IgD-negative memory B cell (primary cell): ENCODE measurements around the gene MPHOSPH8. TPM values are rescaled to one million over a fixed set of nuclear protein-coding genes. Genes with fewer than 3 reads are reported as not detected.
"Not testable (repeated sequence)": the region's sequence is repeated elsewhere in the genome, so short reads cannot be mapped to it uniquely, and the experiment has no call there.

Experiments
- H3K27ac Mint-ChIP-seq, 3 donors: one replicate each; pipeline ENCODE4 v1.8.0; 2020 to 2022; ENCODE audit warnings: mild to moderate bottlenecking in 3 of 3, mixed read lengths in 3 of 3, moderate library complexity in 1 of 3
- H3K27me3 Mint-ChIP-seq: one replicate; pipeline ENCODE4 v1.8.0; 2021; ENCODE audit warnings: mixed read lengths
- H3K36me3 Mint-ChIP-seq: one replicate; pipeline ENCODE4 v1.8.0; 2020; ENCODE audit warnings: mild to moderate bottlenecking, mixed read lengths
- H3K4me1 Mint-ChIP-seq, 3 donors: one replicate each; pipeline ENCODE4 v1.8.0; 2020 to 2022; ENCODE audit warnings: mixed read lengths in 3 of 3, mild to moderate bottlenecking in 1 of 3
- H3K4me3 Mint-ChIP-seq, 4 donors: one replicate each; pipeline ENCODE4 v1.8.0; 2020 to 2022; ENCODE audit warnings: mild to moderate bottlenecking in 4 of 4, mixed read lengths in 4 of 4, moderate library complexity in 3 of 4
- H3K9me3 Mint-ChIP-seq, 3 donors: one replicate each; pipeline ENCODE4 v1.8.0; 2020 to 2021; ENCODE audit warnings: mixed read lengths in 3 of 3, mild to moderate bottlenecking in 1 of 3
- polyA plus RNA-seq: library from polyadenylated mRNA; unstranded; fragments of 300-500 nt; fragmentation: Illumina TruSeq; gene quantifications from one replicate; pipeline ENCODE4 v1.2.3, GENCODE V29; 2021

The MPHOSPH8 gene
- polyA plus RNA-seq, 1 donor from 2014 or later = 19.8 TPM

DNA sequence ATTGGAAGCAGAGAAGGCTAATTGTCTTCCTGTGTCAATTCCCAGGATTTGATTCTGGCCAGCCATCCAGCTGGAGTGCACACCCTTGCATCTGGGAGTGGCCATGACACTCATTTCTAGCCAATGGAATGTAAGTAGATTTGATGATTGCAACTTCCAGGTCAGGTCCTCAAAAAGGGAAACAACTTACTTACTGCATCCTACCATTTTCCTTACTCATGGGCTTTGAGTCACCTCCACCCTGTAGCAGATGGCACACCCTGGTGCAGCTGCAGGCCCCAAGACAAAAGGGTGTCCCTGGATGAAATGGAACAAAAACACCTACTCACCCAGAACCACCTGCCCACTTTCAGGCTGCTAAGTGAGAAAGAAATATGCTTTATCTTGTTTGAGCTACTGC is 27.3 kb upstream of the MPHOSPH8 start:
- Mint-ChIP-seq H3K9me3 (peaks cover 7 to 15% (median 10%) of the 10 kb centered on the region in 3 donors), H3K4me1 (peaks cover 1 to 3% (median 3%) of the 10 kb centered on the region in 3 donors), H3K4me3 (no peak overlapping the region), H3K27ac (no peak overlapping the region), H3K36me3 (no peaks in the 10 kb centered on the region), H3K27me3 (peaks cover 18% of the 10 kb centered on the region)

DNA sequence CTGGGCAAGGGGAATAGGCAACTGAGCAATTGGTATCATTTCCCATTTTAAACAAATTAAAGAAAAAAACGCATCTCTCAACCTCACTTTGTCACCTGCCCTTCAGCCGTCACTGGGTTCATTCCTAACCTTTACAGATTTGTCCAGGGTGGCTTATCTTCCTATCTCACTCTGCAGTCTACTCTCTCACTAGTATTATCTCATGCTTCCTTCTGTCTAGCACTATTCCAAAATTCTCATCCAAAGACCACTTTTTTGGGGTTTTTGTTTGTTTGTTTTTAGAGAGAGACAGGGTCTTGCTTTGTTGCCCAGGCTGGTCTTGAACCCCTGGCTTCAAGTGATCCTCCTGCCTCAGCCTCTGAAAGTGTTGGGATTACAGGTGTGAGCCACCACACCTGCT is 26.7 kb upstream of the MPHOSPH8 start:
- H3K27ac Mint-ChIP-seq = no peak overlapping the region
- H3K4me1 Mint-ChIP-seq = peaks cover 1 to 3% (median 3%) of the 10 kb centered on the region in 3 donors
- peaks cover 18% of the 10 kb centered on the region for H3K27me3 Mint-ChIP-seq
- H3K9me3 Mint-ChIP-seq = peaks cover 7 to 15% (median 10%) of the 10 kb centered on the region in 3 donors
- H3K36me3 Mint-ChIP-seq = no peaks in the 10 kb centered on the region
- no peak overlapping the region for H3K4me3 Mint-ChIP-seq

DNA sequence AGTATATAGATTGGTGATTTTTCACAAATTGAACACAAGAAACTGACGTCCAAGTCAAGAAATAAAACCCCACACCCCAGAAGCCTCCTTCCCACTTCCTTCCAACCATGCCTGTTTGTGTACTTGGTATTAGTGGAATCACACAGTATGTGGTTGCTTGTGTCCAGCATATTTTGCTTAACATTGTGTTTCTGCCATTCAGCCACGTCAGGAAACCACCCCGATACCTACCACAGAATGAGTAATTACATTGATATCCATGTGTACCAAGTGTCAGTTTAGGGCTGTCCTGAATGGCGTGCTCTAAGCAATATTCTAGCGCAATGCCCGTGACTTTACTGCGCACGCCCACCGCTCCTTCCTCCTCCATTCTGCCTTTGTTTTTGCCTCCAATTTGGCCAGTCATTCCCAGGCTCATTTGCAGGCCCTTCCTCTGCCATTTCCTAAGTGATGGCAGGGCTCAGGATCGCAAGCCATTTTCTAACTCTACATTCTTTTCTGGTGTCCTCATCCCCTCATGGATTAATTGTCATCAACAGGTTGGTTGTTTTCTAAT is 25.9 kb upstream of the MPHOSPH8 start:
- peaks cover 7 to 15% (median 10%) of the 10 kb centered on the region in 3 donors for H3K9me3 Mint-ChIP-seq
- no peak overlapping the region for H3K27ac Mint-ChIP-seq
- no peaks in the 10 kb centered on the region for H3K36me3 Mint-ChIP-seq
- peaks cover 1 to 3% (median 2%) of the 10 kb centered on the region in 3 donors for H3K4me1 Mint-ChIP-seq
- peaks cover 16% of the 10 kb centered on the region for H3K27me3 Mint-ChIP-seq
- H3K4me3 Mint-ChIP-seq = no peak overlapping the region

DNA sequence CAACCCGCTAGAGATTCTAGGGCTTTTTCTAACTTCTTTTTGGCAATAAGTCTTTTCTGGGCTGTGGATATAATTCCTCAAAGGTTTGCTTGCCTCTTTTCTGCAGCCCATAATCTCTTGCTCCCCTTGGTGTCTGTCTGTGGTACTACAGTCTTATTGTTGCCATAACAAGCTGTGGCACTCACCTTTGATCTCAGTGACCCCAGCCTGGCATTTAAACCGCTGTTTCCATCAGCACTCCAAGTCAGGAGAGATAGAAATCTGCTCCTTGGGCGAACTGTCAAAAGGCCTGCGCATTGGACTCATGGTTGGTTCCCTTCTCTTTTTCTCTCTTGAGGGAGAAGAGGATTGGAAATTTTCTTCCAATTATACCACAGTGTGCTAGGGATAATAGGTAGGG is 14.5 kb upstream of the MPHOSPH8 start:
- H3K36me3 Mint-ChIP-seq = peaks cover 6% of the 10 kb centered on the region
- no peak overlapping the region for H3K27ac Mint-ChIP-seq
- H3K4me1 Mint-ChIP-seq = peaks cover 0 to 1% (median 0%) of the 10 kb centered on the region in 3 donors
- peaks cover 18% of the 10 kb centered on the region for H3K27me3 Mint-ChIP-seq
- peaks cover 2 to 5% (median 3%) of the 10 kb centered on the region in 3 donors for H3K9me3 Mint-ChIP-seq
- H3K4me3 Mint-ChIP-seq = no peak overlapping the region

DNA sequence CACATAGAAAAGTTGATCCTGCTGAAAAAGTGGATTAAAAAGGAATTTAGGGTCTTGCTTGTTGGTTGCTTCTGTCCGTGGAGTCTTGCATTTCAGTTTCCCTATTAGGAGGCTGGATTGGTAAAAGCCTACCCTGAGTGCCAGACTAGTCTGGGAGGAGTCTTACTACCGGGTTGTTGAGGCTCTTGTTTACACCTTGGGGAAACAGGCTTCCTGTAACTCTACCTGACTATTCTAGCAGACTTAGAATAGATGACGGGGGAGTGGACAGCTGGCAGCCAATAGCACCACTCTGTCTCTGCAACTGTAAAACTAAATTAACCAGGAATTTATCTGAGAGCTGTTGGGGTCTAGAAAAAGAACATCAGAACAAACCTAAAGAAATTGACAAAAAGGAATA is 11.3 kb upstream of the MPHOSPH8 start:
- Mint-ChIP-seq H3K4me3 (no peak overlapping the region), H3K9me3 (peaks cover 2 to 5% (median 3%) of the 10 kb centered on the region in 3 donors), H3K36me3 (peaks cover 6% of the 10 kb centered on the region), H3K27ac (no peak overlapping the region), H3K4me1 (peaks cover 0 to 1% (median 0%) of the 10 kb centered on the region in 3 donors), H3K27me3 (peaks cover 18% of the 10 kb centered on the region)

DNA sequence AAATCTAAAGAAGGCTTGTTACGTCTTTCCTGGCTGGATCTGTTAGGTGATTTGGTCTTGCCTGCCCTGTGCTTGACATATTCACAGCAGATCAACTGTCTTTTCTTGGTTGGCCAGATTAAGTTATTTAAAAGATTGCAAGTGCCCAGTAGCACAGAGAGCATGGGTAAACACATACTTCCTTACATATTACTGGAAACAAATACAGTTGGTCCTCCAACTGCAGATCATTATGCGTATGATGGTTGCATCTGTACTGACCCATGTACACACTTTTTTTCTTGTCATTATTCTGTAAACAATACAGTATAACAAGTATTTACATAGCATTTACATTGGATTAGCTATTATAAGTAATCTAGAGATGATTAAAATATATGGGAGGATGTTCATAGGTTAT is 9.2 kb upstream of the MPHOSPH8 start:
- peaks cover 0 to 2% (median 0%) of the 10 kb centered on the region in 3 donors for H3K9me3 Mint-ChIP-seq
- H3K27me3 Mint-ChIP-seq = peaks cover 11% of the 10 kb centered on the region
- H3K27ac Mint-ChIP-seq = no peak overlapping the region
- H3K4me1 Mint-ChIP-seq = no peaks in the 10 kb centered on the region
- no peak overlapping the region for H3K4me3 Mint-ChIP-seq
- peaks cover 4% of the 10 kb centered on the region for H3K36me3 Mint-ChIP-seq

DNA sequence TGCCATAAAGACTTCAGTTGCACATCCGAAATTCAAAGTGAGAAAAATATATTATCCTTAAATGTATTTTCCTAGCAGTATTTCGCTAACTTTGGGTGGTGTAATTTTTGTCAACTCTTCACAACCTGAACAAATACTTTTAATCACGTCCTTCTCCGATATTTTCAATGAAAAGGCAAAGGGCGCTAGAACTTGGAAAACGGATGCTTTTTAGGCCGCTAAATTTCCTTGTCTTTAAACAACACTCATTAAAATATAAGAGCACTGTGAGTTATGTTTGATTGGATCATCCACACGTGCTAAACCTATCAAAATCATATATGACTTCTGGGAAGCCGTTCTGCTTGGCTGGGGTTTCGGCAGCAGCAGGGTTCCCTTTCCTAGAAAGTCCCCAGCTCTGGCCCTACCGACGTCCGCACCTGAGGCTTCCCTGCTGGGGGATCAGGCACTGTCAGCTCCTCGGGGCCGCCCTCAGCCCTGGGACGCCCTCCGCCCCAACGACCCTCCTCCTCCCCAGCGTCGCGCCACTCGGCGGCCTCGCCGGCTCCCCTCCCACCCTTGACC is 462 bp upstream of the MPHOSPH8 start:
- Mint-ChIP-seq H3K4me3 (peak overlapping the region; percentile 99 to 100 (median 100)), H3K36me3 (no peaks in the 10 kb centered on the region), H3K27ac (peak overlapping the region; percentile 95 to 99 (median 99)), H3K27me3 (no peaks in the 10 kb centered on the region), H3K9me3 (peaks cover 0 to 6% (median 0%) of the 10 kb centered on the region in 3 donors), H3K4me1 (peaks cover 19 to 25% (median 23%) of the 10 kb centered on the region in 3 donors)

DNA sequence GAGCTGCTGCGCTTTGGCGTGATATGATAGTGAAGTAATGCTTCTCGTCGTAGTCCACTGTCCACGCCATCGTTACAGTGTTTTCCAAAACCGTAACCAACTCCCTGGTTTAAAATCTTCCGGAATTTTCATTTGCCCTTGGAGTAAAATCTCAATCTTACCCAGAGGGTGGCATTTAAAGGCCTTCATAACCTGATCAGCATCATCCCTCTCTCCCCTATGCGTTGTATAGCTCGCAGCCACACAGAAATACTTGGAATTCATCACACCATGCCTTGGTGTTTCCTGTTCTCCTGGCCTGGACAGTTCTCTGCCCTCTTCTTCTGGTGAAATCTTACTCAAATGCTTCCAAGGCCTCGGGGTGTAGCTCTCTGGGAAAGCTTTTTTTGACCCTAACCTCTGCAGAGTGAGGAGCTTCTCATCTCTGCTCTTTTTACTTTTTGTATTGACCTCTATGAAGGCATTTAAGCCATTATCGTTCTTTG is 839 bp downstream of the MPHOSPH8 start:
- peak overlapping the region; percentile 99 to 100 (median 100) for H3K4me3 Mint-ChIP-seq
- no peaks in the 10 kb centered on the region for H3K27me3 Mint-ChIP-seq
- H3K9me3 Mint-ChIP-seq = peaks cover 0 to 6% (median 0%) of the 10 kb centered on the region in 3 donors
- H3K36me3 Mint-ChIP-seq = peaks cover 3% of the 10 kb centered on the region
- peaks cover 19 to 28% (median 28%) of the 10 kb centered on the region in 3 donors for H3K4me1 Mint-ChIP-seq
- peak overlapping the region; percentile 95 to 99 (median 99) for H3K27ac Mint-ChIP-seq

DNA sequence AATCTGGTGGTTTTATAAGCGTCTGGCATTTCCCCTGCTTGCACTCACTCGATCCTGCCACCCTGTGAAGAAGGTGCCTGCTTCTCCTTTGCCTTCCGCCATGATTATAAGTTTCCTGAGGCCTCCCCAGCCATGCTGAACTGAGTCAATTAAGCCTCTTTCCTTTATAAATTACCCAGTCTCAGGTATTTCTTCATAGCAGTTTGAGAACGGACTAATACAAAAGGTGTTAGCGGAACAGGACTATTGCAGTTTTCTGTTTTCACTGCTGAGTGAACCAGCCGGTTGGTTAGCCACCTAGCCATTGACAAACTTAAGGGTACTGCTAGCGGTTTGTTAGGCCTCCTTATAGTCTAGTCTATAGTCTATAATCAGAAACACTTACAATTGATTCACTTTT is 2.5 kb downstream of the MPHOSPH8 start:
- H3K9me3 Mint-ChIP-seq = not testable (repeated sequence)

DNA sequence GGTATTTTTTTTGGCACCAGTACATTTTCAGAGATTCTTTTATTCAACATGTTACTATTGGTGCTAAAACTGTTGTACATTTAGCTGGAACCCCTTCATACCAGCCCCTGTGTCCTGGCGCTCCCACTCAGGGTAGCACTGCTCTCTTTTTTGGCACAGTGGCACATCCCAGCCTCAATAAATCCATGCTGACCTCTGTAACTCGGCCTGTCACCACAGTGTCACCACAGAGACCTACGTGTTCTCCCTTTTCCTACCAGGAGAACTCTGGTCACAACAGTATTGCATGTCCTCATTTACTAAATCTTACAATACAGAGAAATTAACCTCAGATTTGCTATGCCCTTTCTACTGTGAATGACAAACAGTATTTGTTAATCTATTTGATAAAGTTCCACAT is 10.2 kb downstream of the MPHOSPH8 start:
- Mint-ChIP-seq H3K36me3 (peaks cover 6% of the 10 kb centered on the region), H3K9me3 (no peaks in the 10 kb centered on the region), H3K4me3 (no peak overlapping the region), H3K27ac (no peak overlapping the region), H3K4me1 (peaks cover 15 to 18% (median 15%) of the 10 kb centered on the region in 3 donors), H3K27me3 (no peaks in the 10 kb centered on the region)

More for the DNA sequence above, 2.5 kb downstream of the MPHOSPH8 start:
- not testable (repeated sequence) for H3K27me3 Mint-ChIP-seq, H3K36me3 Mint-ChIP-seq
- H3K4me1 Mint-ChIP-seq = peaks cover 25 to 33% (median 33%) of the 10 kb centered on the region in 3 donors
- H3K4me3 Mint-ChIP-seq = peak overlapping the region; percentile 70 to 100 (median 100)
- peak overlapping the region in 1 of 3 donors; percentile 22 for H3K27ac Mint-ChIP-seq

DNA sequence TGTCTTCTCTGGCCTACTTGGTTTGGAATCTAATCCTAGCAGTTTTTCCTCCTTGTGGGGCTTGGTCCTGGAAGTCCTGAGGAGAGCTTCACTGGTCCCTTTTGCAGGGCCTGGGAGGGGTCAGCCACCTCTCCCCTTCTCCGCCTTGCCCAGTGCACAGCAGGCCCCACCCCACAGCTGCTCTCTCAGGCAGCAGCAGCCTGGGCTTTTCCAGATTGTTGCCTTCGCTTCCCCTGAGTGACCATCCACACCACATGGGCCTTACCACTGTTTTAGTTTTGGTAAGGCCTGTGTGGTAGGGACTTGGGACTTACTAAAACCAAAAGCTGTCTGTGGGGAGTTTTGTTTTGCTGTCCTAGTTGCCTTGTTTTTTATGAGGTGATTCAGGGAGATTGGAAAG is 11.5 kb downstream of the MPHOSPH8 start:
- H3K9me3 Mint-ChIP-seq = no peaks in the 10 kb centered on the region
- H3K36me3 Mint-ChIP-seq = peaks cover 4% of the 10 kb centered on the region
- peaks cover 11 to 18% (median 15%) of the 10 kb centered on the region in 3 donors for H3K4me1 Mint-ChIP-seq
- H3K27ac Mint-ChIP-seq = no peak overlapping the region
- no peak overlapping the region for H3K4me3 Mint-ChIP-seq
- no peaks in the 10 kb centered on the region for H3K27me3 Mint-ChIP-seq

DNA sequence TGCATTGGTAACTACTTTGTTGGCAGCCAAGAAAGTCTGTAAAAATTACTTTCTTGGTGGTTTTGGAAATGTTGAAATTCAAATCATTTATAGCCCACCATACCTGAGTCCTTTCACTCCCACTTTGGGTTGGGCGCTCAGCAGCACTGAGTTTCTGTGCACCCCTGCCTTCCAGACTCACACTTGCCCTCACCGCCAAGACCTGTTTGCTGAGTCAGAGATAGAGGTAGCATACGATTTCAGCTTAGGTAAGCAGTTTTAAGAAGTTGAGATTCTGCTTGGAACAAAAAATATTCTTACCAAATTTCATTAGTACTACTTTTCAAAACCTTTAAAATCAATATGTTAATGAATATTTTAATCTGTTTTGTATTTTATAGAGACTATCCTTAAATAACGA is 12.6 kb downstream of the MPHOSPH8 start:
- Mint-ChIP-seq H3K9me3 (no peaks in the 10 kb centered on the region), H3K4me3 (no peak overlapping the region), H3K36me3 (peaks cover 8% of the 10 kb centered on the region), H3K4me1 (peaks cover 6 to 13% (median 9%) of the 10 kb centered on the region in 3 donors), H3K27ac (no peak overlapping the region), H3K27me3 (no peaks in the 10 kb centered on the region)

DNA sequence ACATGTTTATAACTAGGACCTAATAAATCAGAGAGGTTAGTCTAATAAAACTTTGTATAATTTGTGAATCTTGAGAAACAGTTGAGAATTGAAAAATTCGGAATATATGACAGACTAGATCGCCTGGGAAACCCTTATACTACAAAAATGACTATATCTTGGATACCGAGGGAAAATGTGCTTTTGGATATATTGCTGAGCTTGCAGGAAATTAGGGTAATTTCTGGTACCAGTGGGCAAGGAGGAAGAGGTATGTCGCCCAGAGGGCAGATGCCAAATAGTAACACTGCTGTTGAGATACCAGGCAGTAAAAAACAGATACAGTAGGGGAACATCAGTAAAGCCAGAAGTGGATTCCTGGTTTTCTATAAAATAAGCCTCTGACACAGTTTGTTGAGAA is 17.3 kb downstream of the MPHOSPH8 start:
- H3K4me1 Mint-ChIP-seq = peaks cover 0 to 1% (median 0%) of the 10 kb centered on the region in 3 donors
- H3K27ac Mint-ChIP-seq = no peak overlapping the region
- H3K4me3 Mint-ChIP-seq = no peak overlapping the region
- H3K27me3 Mint-ChIP-seq = no peaks in the 10 kb centered on the region
- H3K9me3 Mint-ChIP-seq = no peaks in the 10 kb centered on the region
- peaks cover 10% of the 10 kb centered on the region for H3K36me3 Mint-ChIP-seq

DNA sequence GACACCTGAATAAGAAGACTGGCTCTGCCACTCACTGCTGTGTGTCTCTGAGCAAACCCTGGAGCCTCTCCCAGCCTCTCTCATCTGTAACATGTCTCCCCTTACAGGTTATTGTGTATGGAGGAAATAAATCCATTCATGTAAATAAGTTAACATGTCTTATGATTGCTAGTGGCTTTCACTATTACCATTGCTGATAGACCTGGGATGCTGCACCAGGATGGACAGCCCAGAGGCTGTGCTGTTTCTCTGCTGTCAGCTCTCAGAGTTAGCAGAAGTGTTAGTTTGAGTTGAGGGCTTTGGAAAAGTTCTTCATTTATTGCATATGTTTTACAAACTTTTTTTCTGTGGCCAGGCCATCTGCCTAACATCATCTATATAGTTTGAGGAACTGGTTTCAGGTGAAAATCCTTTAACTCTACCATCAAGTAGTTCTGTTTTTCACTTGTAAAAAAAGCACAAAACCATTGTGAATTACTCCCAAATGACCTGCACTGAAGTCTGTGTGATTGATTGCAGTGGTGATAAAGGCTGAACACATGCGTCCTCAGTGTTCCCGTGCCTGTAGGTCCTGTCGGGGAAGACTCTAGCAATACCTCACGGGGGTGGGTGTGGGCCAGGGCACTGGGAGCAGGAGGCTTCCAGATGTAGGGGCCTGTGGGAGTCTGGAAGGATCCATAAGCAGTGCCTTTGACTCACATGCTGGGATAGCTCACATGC is 24.6 kb downstream of the MPHOSPH8 start:
- H3K36me3 Mint-ChIP-seq = peaks cover 9% of the 10 kb centered on the region

DNA sequence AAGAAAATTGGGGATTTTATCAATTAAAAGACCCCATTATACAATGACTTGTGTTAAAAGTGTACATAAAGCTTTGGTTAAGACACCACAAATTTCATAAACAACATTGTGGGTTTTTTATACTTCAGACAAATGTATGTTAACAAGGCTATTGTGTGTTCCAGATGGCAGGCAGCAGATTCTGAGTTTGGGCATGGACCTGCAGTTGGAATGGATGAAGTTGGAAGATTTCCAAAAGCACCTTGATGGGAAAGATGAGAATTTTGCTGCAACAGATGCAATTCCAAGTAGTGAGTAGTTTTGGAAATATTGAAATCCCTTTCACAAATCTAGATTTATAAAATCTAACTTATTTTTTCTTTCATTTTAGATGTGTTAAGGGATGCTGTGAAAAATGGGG is 25.4 kb downstream of the MPHOSPH8 start:
- H3K27me3 Mint-ChIP-seq = no peaks in the 10 kb centered on the region
- no peak overlapping the region for H3K27ac Mint-ChIP-seq
- H3K36me3 Mint-ChIP-seq = peaks cover 9% of the 10 kb centered on the region
- peaks cover 0 to 5% (median 0%) of the 10 kb centered on the region in 3 donors for H3K4me1 Mint-ChIP-seq
- H3K9me3 Mint-ChIP-seq = peaks cover 0 to 2% (median 0%) of the 10 kb centered on the region in 3 donors
- H3K4me3 Mint-ChIP-seq = no peak overlapping the region

More for the DNA sequence above, 24.6 kb downstream of the MPHOSPH8 start:
- H3K27me3 Mint-ChIP-seq = no peaks in the 10 kb centered on the region
- H3K4me3 Mint-ChIP-seq = no peak overlapping the region
- H3K27ac Mint-ChIP-seq = peak overlapping the region in 1 of 3 donors; percentile 74
- H3K9me3 Mint-ChIP-seq = peaks cover 0 to 2% (median 0%) of the 10 kb centered on the region in 3 donors
- peaks cover 0 to 5% (median 0%) of the 10 kb centered on the region in 3 donors for H3K4me1 Mint-ChIP-seq
